Smooth muscle cell (in vitro differentiated cells): ENCODE data around the gene LHX6. TPM values are rescaled to one million over a fixed set of nuclear protein-coding genes. Genes with fewer than 3 reads are reported as not detected.

Source experiments
- DNase-seq: peaks from one replicate; lab custom pipeline; 2025; ENCODE audit not compliant: unreplicated experiment; lab: John Stamatoyannopoulos, UW
- H2AFZ ChIP-seq: fragments of 200-600 bp; sonication (generic); 2 replicates; pipeline ENCODE4 v1.6.0; 2016; ENCODE audit warnings: antibody characterized with exemption, low read depth, mild to moderate bottlenecking
- H3F3A ChIP-seq: fragments of 200-600 bp; sonication (generic); 2 replicates; pipeline ENCODE4 v1.6.0; 2017; ENCODE audit warnings: antibody characterized with exemption, low read depth
- H3K27ac ChIP-seq: fragments of 200-600 bp; sonication (generic); 2 replicates; pipeline ENCODE4 v1.5.1; 2016; ENCODE audit warnings: low read depth, mild to moderate bottlenecking
- H3K27me3 ChIP-seq: fragments of 200-600 bp; sonication (generic); 2 replicates; pipeline ENCODE4 v1.6.1; 2016; ENCODE audit warnings: low read depth, mild to moderate bottlenecking
- H3K36me3 ChIP-seq: fragments of 200-600 bp; sonication (generic); 2 replicates; pipeline ENCODE4 v1.5.1; 2016; ENCODE audit warnings: low read depth
- H3K4me1 ChIP-seq: fragments of 200-600 bp; sonication (generic); 2 replicates; pipeline ENCODE4 v1.5.1; 2016; ENCODE audit warnings: low read depth
- H3K4me2 ChIP-seq: fragments of 200-600 bp; sonication (generic); 2 replicates; pipeline ENCODE4 v1.6.0; 2016; ENCODE audit warnings: mild to moderate bottlenecking
- H3K4me3 ChIP-seq: fragments of 200-600 bp; sonication (generic); 2 replicates; pipeline ENCODE4 v1.5.1; 2016; ENCODE audit warnings: mild to moderate bottlenecking
- H3K79me2 ChIP-seq: fragments of 200-600 bp; sonication (generic); 2 replicates; pipeline ENCODE4 v1.6.0; 2016; ENCODE audit warnings: low read depth, mild to moderate bottlenecking
- H3K9ac ChIP-seq: fragments of 200-600 bp; sonication (generic); 2 replicates; pipeline ENCODE4 v1.6.0; 2016; ENCODE audit warnings: low read depth
- H3K9me3 ChIP-seq: fragments of 200-600 bp; sonication (generic); replicated peaks from 2 replicates; pipeline ENCODE4 v1.5.1; 2016; ENCODE audit warnings: low read depth
- H4K20me1 ChIP-seq: fragments of 200-600 bp; sonication (generic); 2 replicates; pipeline ENCODE4 v1.6.0; 2016; ENCODE audit warnings: low read depth
- WGBS: methylation state at CpG from one replicate; pipeline ENCODE4 v1.1.7; 2016; ENCODE audit warnings: low lambda C conversion rate; 5-methylcytosine and 5-hydroxymethylcytosine counted together
- polyA plus RNA-seq: library from polyadenylated mRNA; unstranded; fragments of >200 nt; fragmentation: Nextera tagmentation; extraction: Ambion mirVana; gene quantifications from 2 replicates; pipeline ENCODE4 v1.2.1, GENCODE V29; 2016
- total RNA-seq: library from RNA; depleted of rRNA; stranded (reverse); fragments of >200 nt; gene quantifications from 2 replicates; pipeline ENCODE4 v1.2.3, GENCODE V29; 2014
- TF ChIP-seq, protein P1 (sequence below): fragments of 200-600 bp; sonication (generic); IDR thresholded peaks from 2 replicates; pipeline ENCODE4 v1.5.1; 2017; ENCODE audit warnings: borderline replicate concordance, mild to moderate bottlenecking, antibody characterized with exemption; ENCODE audit not compliant: insufficient read depth, poor library complexity, severe bottlenecking

LHX6 gene
- total and polyA plus RNA-seq, 2 experiments from 2014 or later, result not detected

GRCh38 chr9:122164286-122164685 is 64.5 kb downstream of the LHX6 start:
- Histone ChIP-seq H3K79me2 (peaks cover 2% of the 10 kb centered on the region), H3K36me3 (no peaks in the 10 kb centered on the region), H2AFZ (no peak overlapping the region), H3F3A (no peaks in the 10 kb centered on the region), H3K27me3 (peaks cover 5% of the 10 kb centered on the region), H3K27ac (no peak overlapping the region), H3K4me1 (no peaks in the 10 kb centered on the region), H3K9me3 (peaks cover 4% of the 10 kb centered on the region), H3K4me2 (no peak overlapping the region), H3K4me3 (no peak overlapping the region), H4K20me1 (no peaks in the 10 kb centered on the region), H3K9ac (no peak overlapping the region)
- WGBS, result 48% methylated on average over 2 of the region's 2 CpGs
- no peak for DNase-seq
- TF ChIP-seq, protein P1, sequence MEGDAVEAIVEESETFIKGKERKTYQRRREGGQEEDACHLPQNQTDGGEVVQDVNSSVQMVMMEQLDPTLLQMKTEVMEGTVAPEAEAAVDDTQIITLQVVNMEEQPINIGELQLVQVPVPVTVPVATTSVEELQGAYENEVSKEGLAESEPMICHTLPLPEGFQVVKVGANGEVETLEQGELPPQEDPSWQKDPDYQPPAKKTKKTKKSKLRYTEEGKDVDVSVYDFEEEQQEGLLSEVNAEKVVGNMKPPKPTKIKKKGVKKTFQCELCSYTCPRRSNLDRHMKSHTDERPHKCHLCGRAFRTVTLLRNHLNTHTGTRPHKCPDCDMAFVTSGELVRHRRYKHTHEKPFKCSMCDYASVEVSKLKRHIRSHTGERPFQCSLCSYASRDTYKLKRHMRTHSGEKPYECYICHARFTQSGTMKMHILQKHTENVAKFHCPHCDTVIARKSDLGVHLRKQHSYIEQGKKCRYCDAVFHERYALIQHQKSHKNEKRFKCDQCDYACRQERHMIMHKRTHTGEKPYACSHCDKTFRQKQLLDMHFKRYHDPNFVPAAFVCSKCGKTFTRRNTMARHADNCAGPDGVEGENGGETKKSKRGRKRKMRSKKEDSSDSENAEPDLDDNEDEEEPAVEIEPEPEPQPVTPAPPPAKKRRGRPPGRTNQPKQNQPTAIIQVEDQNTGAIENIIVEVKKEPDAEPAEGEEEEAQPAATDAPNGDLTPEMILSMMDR, result no peak

GRCh38 chr9:122162415-122162814 is 66.3 kb downstream of the LHX6 start:
- TF ChIP-seq, protein P1, result no peak
- no peak for DNase-seq

DNA sequence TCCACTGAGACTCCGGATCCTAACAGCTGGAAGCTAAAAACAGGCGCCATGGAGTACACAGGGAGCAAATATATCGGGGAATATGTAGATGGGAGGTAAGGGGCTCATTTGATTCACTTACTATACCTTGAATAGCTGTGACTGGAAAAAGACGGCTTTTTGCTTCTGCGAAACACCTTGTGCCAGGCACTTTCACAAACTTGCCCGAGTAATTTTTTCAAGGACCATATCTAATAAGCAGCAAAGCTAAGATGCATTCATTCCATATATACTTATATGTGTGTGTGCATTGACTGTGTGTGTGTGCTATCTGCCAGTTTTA is 68.9 kb downstream of the LHX6 start:
- peaks cover 3% of the 10 kb centered on the region for H3K27me3 ChIP-seq
- H3K9me3 ChIP-seq, result peaks cover 4% of the 10 kb centered on the region
- no peaks in the 10 kb centered on the region for H3F3A ChIP-seq
- peak overlapping the region; percentile 66 for H2AFZ ChIP-seq
- H3K27ac ChIP-seq, result no peak overlapping the region
- H3K4me2 ChIP-seq, result peak overlapping the region; percentile 94
- peaks cover 31% of the 10 kb centered on the region for H4K20me1 ChIP-seq
- H3K79me2 ChIP-seq, result peaks cover 46% of the 10 kb centered on the region
- H3K4me1 ChIP-seq, result peaks cover 8% of the 10 kb centered on the region
- TF ChIP-seq, protein P1, result no peak
- DNase-seq, result no peak
- H3K36me3 ChIP-seq, result no peaks in the 10 kb centered on the region
- peak overlapping the region; percentile 34 for H3K9ac ChIP-seq
- WGBS, result 36% methylated on average over 6 of the region's 6 CpGs
- H3K4me3 ChIP-seq, result peak overlapping the region; percentile 72

More at GRCh38 chr9:122162415-122162814, 66.3 kb downstream of the LHX6 start:
- Histone ChIP-seq H3K27me3 (peaks cover 5% of the 10 kb centered on the region), H4K20me1 (peaks cover 10% of the 10 kb centered on the region), H3K9ac (no peak overlapping the region), H3K27ac (no peak overlapping the region), H3F3A (no peaks in the 10 kb centered on the region), H3K9me3 (peaks cover 4% of the 10 kb centered on the region), H3K4me2 (no peak overlapping the region), H3K4me3 (no peak overlapping the region), H2AFZ (no peak overlapping the region), H3K4me1 (peaks cover 8% of the 10 kb centered on the region), H3K79me2 (peaks cover 21% of the 10 kb centered on the region), H3K36me3 (no peaks in the 10 kb centered on the region)
